Measurements from ENCODE around the gene PTPRG. TPM values are rescaled to one million over a fixed set of nuclear protein-coding genes. Genes with fewer than 3 reads are reported as not detected.

Gene PTPRG
- total RNA-seq, 1 donor from 2014 or later, result 40.0 TPM

- DNase-seq, result no peak
These were observed 511.7 kb downstream of the PTPRG start for GRCh38 chr3:62073038-62073437.

GRCh38 chr3:62084558-62084957 lies 523.2 kb downstream of the PTPRG start:
- no peak for DNase-seq

- DNase-seq, result no peak
These were observed 527.2 kb downstream of the PTPRG start for GRCh38 chr3:62088472-62089104.

- DNase-seq, result no peak
These were observed 528.7 kb downstream of the PTPRG start for GRCh38 chr3:62090066-62090465.

- no peak for DNase-seq
These were observed 529.1 kb downstream of the PTPRG start for GRCh38 chr3:62090519-62090918.

- no peak for DNase-seq
These were observed 531.7 kb downstream of the PTPRG start for GRCh38 chr3:62093025-62093424.

- DNase-seq, result no peak
These were observed 533.1 kb downstream of the PTPRG start for GRCh38 chr3:62094461-62094860.

- DNase-seq, result no peak
These were observed 533.7 kb downstream of the PTPRG start for GRCh38 chr3:62095080-62095479.

- DNase-seq, result no peak
These were observed 534.4 kb downstream of the PTPRG start for GRCh38 chr3:62095756-62096155.

GRCh38 chr3:62096521-62096920 lies 535.1 kb downstream of the PTPRG start:
- no peak for DNase-seq

GRCh38 chr3:62097121-62097520 lies 535.8 kb downstream of the PTPRG start:
- DNase-seq, result no peak

GRCh38 chr3:62098646-62099365 lies 537.4 kb downstream of the PTPRG start:
- no peak for DNase-seq

GRCh38 chr3:62100282-62100989 lies 539.1 kb downstream of the PTPRG start:
- DNase-seq, result no peak

- no peak for DNase-seq
These were observed 540.1 kb downstream of the PTPRG start for GRCh38 chr3:62101488-62101887.

GRCh38 chr3:62103531-62103930 lies 542.2 kb downstream of the PTPRG start:
- no peak for DNase-seq

GRCh38 chr3:62109534-62109933 lies 548.2 kb downstream of the PTPRG start:
- DNase-seq, result no peak

- no peak for DNase-seq
These were observed 549.3 kb downstream of the PTPRG start for GRCh38 chr3:62110443-62111225.

GRCh38 chr3:62113092-62113491 lies 551.7 kb downstream of the PTPRG start:
- no peak for DNase-seq

GRCh38 chr3:62114763-62115162 lies 553.4 kb downstream of the PTPRG start:
- DNase-seq, result no peak

GRCh38 chr3:62117903-62118548 lies 556.7 kb downstream of the PTPRG start:
- DNase-seq, result no peak

- DNase-seq, result no peak
These were observed 557.8 kb downstream of the PTPRG start for GRCh38 chr3:62119139-62119538.

GRCh38 chr3:62122819-62123218 lies 561.4 kb downstream of the PTPRG start:
- DNase-seq, result no peak

Data from skin of body (tissue), 2 donors.